Panc1 (cell line): ENCODE data around the gene CREBBP.

ENCODE experiments used
- POLR2AphosphoS5 ChIP-seq: IDR thresholded peaks from 2 replicates; pipeline ENCODE4 v1.6.1; 2012; ENCODE audit warnings: mild to moderate bottlenecking, low read depth, low read length, moderate library complexity
- TCF7L2 ChIP-seq: IDR thresholded peaks from 2 replicates; pipeline ENCODE4 v1.6.1; 2011; ENCODE audit warnings: mild to moderate bottlenecking, low read depth, low read length, inconsistent platforms
- TF ChIP-seq, protein P1 (sequence below): fragments of 450-650 bp; IDR thresholded peaks from 2 replicates; pipeline ENCODE4 v1.5.1; 2017; ENCODE audit warnings: mild to moderate bottlenecking
- TF ChIP-seq, protein P2 (sequence below), 2 experiments: IDR thresholded peaks; 2 replicates each; pipeline ENCODE4 v1.6.1; 2011 to 2012; ENCODE audit warnings: low read depth in 2 of 2, control low read depth in 1 of 2, low read length in 1 of 2, mild to moderate bottlenecking in 1 of 2, moderate library complexity in 1 of 2; ENCODE audit not compliant: insufficient read depth in 1 of 2

- TF ChIP-seq, protein P1, sequence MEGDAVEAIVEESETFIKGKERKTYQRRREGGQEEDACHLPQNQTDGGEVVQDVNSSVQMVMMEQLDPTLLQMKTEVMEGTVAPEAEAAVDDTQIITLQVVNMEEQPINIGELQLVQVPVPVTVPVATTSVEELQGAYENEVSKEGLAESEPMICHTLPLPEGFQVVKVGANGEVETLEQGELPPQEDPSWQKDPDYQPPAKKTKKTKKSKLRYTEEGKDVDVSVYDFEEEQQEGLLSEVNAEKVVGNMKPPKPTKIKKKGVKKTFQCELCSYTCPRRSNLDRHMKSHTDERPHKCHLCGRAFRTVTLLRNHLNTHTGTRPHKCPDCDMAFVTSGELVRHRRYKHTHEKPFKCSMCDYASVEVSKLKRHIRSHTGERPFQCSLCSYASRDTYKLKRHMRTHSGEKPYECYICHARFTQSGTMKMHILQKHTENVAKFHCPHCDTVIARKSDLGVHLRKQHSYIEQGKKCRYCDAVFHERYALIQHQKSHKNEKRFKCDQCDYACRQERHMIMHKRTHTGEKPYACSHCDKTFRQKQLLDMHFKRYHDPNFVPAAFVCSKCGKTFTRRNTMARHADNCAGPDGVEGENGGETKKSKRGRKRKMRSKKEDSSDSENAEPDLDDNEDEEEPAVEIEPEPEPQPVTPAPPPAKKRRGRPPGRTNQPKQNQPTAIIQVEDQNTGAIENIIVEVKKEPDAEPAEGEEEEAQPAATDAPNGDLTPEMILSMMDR: no peak
- TF ChIP-seq, protein P2, sequence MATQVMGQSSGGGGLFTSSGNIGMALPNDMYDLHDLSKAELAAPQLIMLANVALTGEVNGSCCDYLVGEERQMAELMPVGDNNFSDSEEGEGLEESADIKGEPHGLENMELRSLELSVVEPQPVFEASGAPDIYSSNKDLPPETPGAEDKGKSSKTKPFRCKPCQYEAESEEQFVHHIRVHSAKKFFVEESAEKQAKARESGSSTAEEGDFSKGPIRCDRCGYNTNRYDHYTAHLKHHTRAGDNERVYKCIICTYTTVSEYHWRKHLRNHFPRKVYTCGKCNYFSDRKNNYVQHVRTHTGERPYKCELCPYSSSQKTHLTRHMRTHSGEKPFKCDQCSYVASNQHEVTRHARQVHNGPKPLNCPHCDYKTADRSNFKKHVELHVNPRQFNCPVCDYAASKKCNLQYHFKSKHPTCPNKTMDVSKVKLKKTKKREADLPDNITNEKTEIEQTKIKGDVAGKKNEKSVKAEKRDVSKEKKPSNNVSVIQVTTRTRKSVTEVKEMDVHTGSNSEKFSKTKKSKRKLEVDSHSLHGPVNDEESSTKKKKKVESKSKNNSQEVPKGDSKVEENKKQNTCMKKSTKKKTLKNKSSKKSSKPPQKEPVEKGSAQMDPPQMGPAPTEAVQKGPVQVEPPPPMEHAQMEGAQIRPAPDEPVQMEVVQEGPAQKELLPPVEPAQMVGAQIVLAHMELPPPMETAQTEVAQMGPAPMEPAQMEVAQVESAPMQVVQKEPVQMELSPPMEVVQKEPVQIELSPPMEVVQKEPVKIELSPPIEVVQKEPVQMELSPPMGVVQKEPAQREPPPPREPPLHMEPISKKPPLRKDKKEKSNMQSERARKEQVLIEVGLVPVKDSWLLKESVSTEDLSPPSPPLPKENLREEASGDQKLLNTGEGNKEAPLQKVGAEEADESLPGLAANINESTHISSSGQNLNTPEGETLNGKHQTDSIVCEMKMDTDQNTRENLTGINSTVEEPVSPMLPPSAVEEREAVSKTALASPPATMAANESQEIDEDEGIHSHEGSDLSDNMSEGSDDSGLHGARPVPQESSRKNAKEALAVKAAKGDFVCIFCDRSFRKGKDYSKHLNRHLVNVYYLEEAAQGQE (IDR thresholded peaks at IDR 0.05; ENCODE audit: insufficient read depth in 1 of 2, low read depth in 2 of 2, low read length in 1 of 2): no peak
- no peak for TF ChIP-seq POLR2AphosphoS5
- TF ChIP-seq TCF7L2: no peak
These were observed 199.3 kb downstream of the CREBBP start for GRCh38 chr16:3681206-3681605.
